HG03558 (cell line): Measurements from ENCODE around the gene ANO9.

ENCODE experiments used
- ATAC-seq: cut with Tn5 transposase; IDR thresholded peaks from one replicate; pipeline ENCODE4 v1.9.1; 2021; ENCODE audit warnings: moderate number of reproducible peaks; ENCODE audit not compliant: unreplicated experiment; ENCODE audit errors: extremely low read depth

ANO9 gene, protein sequence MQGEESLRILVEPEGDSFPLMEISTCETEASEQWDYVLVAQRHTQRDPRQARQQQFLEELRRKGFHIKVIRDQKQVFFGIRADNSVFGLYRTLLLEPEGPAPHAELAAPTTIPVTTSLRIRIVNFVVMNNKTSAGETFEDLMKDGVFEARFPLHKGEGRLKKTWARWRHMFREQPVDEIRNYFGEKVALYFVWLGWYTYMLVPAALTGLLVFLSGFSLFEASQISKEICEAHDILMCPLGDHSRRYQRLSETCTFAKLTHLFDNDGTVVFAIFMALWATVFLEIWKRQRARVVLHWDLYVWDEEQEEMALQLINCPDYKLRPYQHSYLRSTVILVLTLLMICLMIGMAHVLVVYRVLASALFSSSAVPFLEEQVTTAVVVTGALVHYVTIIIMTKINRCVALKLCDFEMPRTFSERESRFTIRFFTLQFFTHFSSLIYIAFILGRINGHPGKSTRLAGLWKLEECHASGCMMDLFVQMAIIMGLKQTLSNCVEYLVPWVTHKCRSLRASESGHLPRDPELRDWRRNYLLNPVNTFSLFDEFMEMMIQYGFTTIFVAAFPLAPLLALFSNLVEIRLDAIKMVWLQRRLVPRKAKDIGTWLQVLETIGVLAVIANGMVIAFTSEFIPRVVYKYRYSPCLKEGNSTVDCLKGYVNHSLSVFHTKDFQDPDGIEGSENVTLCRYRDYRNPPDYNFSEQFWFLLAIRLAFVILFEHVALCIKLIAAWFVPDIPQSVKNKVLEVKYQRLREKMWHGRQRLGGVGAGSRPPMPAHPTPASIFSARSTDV

DNA sequence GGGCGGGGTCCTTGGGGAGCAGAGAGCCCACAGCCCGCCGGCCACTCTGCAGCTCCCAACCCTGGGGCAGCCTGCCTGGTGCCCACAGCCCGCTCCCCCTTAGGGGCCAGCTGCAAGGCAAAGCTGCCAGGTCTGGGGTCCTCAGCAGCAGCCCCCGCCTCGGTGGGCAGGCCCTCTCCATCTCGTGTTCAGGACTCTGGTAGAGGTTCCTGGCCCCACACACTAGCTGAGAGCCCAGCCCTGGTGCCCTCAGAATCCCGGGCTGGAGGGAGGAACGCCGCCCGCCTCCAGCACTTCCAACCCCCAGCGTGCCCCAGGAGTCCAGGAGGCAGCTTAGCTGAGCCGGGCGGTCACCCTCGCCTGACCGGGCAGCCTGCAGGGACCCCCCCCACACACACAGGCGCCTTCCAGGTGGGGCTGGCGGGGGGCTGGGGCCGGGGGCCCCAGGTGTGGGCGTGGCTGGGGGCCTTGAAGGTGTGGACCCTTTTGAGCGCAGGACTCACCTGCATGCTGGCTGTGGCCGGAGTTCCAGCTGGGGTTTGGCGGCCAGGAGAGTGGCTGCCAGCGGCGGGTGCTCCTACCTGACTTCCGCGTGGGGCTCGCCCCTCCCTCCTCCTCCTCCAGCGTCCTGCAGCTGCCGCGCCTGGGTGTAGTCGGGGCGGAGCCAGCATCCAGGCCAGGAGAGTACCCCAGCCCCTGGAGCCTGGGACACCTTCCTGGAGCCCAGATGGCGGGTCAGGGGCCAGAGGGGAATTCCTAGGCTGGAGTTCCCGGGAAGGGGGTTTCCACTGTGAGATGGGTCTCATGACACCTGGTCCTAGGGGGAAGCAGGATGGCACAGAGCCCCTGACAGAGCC lies at the start of gene ANO9:
Gene ANO9 (minus strand): TSS at position 594 of the 857 bp plus-strand sequence. CDS start 85 bp downstream, at position 509.
- ATAC-seq = no peak

DNA sequence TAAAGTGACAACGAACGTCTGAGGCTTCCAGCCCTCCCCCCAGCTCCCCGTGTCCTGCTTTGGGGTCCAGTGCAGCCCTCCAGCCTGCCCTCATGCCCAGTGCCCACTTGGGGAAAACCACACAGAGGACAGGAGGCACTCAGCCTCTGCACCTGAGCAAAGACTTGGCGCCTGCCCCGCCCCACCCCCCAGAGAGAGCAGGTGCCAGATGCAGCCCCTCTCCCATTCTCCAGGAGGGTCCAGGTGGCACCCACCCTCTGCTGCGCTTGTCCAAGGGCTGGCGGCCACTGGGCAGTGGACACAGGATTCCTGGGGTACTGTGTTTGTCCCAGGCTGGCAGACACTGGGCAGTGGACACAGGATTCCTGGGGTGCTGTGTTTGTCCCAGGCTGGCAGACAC lies 49.5 kb upstream of the ANO9 start:
- no peak for ATAC-seq

DNA sequence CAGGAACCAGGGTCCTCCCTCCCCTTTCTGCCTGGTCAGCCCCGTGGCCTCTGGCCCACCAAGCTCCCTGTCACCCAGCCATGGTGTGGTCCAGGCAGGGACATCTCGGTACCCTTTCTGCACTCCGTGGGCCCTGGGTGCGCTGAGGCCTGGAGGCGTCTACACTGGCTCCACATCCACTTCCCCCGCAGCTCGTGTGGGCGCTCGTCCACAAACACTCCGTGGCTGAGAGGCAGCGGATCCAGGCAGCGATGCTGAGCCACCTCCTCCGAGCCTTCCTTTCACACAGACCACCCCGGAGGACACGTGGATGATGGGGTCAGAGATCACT lies 49.1 kb upstream of the ANO9 start:
- ATAC-seq = no peak

DNA sequence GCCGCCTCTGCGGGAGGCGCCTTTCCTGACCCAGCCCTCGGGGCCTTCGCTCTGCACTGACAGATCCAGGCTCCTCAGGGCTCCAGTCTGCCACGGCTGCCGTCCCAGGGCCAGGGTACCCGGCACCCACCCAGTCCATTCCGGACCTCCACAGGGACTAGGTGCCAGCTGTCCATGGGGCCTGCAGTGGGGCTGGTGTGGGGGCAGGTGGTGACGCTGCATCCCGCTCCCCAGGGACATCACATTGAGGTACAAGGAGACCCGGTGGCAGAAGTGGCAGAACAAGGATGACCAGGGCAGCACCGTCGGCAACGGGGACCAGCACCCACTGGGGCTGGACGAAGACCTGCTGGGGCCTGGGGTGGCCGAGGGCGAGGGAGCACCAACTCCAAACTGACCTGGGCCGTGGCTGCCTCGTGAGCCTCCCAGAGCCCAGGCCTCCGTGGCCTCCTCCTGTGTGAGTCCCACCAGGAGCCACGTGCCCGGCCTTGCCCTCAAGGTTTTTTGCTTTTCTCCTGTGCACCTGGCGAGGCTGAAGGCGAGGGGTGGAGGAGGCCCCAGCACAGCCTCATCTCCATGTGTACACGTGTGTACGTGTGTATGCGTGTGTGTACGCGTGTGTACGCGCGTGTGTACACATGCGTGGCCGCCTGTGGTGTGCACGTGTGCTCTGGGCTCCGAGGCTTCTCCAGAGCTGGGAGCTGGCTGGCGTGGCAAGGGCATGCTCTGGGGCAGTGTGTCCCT lies 48.5 kb upstream of the ANO9 start:
- no peak for ATAC-seq

DNA sequence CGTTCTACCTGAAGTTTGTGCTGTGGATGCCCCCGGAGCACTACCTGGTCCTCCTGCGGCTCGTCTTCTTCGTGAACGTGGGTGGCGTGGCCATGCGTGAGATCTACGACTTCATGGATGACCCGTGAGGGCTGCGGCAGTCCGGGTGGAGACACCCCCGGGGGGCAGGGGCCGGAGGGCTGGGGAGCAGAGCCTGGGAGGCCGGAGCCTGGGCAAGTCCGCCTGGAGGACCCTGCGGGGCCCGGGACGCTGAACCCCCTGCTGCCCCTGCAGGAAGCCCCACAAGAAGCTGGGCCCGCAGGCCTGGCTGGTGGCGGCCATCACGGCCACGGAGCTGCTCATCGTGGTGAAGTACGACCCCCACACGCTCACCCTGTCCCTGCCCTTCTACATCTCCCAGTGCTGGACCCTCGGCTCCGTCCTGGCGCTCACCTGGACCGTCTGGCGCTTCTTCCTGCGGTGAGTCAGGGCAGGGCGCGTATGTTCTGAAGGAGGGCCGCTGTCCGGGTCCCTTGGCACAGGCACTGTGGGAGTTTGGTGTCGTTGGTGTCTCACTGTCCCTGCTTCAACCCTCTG lies 47.9 kb upstream of the ANO9 start:
- ATAC-seq = no peak

DNA sequence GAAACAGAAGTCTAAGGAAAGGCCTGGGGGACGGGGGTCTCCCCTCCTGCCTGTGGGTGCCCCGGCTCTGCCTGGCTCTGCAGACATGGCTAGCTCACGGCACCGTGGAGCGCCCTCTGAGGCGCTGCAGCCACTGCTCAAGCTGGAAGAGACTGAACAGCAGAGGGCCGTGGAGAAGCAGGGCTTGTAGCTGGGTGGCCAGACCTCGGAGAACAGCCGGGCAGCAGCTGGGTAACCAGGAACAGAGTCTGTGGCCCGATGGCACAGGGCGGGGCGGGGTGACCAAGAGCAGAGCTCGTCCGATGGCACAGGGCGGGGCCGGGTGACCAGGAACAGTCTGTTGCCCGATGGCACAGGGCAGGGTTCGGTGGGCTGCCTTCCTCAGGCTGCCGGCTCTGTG lies 47.2 kb upstream of the ANO9 start:
- no peak for ATAC-seq

DNA sequence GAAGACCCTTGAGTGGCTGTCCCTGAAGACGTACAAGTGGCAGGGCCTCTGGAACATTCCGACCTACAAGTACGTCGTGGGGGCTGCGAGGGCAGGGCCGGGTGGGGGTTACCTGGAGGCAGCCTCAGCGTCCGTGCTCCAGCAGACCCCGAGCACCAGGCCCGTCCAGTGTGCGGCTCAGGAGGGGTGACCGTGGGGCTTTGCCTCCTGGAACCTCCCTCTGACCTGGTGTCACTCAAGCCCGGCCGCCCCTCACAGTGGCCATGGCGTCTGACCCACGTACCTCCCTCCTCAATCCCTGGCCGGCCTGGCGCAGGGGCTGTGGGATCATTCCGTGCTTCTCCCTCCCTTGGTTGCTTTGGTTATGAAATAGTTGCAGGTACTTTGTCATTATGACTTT lies 46.8 kb upstream of the ANO9 start:
- no peak for ATAC-seq

DNA sequence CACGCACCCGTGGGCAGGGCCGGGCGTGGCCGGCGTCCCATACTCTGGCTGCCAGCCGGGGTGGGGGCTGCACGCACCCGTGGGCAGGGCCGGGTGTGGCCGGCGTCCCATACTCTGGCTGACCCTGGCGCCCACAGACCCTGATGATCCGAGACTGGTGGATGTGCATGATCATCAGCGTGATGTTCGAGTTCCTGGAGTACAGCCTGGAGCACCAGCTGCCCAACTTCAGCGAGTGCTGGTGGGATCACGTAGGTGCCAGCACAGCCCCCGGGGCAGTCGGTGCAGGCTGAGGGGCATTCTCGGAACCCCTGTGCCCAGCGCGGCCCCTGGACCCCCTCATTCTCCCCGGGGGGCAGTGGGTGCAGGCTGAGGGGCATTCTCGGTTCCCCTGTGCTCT lies 46.3 kb upstream of the ANO9 start:
- ATAC-seq = no peak

DNA sequence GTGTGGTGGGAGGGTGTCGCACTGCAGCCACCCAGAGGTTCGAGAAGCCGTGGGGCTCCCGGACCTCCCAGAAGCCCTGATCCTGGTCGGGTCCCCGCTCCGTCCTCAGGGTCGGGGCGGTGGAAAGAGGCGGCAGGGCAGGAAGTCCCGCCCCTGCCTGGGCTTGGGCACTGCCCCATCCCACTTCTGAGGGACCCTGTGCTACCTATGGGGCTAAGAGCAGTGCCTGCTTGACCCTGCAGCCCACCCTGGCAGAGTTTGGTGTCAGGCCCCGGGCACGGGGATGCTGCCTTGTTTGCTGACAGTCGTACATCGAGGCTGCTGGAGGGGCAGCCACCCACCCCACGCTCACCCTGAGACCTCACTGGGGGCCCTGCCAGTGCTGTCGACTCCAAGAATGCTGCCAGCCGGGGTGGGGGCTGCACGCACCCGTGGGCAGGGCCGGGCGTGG lies 45.8 kb upstream of the ANO9 start:
- no peak for ATAC-seq

DNA sequence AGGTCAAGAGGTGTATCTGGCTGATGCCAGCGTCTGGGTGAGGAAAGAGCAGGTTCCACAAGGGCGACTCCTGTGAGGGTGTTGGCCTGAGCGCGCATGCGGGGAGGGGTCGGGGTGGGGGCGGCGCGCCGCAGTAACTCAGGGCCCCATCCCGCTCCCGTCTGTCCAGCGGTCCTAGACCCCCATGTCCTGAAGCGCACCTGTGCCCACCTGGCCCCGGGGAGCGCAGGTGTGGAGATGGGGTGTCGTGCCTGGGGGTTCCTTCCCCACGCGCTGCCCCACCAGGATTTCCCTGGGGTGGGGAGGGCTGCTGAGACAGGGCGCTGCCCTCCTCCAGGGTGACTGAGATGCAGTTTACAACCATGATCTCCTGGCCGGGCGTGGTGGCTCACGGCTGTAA lies 44.4 kb upstream of the ANO9 start:
- ATAC-seq = no peak

DNA sequence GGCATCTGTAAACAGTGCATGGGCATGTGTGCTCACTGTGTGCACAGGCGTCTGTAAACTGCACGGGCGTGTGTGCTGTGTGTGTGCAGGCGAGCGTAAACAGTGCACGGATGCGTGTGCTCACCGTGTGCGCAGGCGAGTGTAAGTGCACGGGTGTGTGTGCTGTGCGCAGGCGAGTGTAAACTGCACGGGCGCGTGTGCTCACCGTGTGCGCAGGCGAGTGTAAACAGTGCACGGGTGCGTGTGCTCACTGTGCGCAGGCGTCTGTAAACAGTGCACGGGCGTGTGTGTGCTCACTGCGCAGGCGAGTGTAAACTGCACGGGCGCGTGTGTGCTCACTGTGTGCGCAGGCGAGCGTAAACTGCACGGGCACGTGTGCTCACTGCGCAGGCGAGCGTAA lies 42.8 kb upstream of the ANO9 start:
- ATAC-seq = no peak

DNA sequence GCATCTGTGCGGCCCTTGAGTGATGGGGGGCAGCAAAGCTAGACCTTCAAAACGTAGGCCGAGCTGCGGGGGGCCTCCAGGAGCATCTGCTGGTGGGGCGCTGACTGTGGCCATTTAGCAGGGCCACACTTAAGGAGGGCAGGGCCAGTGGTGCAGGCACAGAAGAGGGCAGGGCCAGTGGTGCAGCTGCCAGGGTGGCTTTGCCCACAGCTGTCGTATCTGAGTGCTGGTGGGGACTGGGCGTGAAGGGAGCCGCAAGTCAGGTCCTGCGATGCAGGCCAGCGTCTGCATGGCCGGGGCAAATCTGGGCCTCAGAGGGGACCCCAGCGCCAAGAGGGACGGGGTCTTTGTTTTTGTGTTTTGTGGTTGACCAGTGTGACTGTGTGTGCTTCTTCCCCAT lies 37.5 kb upstream of the ANO9 start:
- no peak for ATAC-seq

DNA sequence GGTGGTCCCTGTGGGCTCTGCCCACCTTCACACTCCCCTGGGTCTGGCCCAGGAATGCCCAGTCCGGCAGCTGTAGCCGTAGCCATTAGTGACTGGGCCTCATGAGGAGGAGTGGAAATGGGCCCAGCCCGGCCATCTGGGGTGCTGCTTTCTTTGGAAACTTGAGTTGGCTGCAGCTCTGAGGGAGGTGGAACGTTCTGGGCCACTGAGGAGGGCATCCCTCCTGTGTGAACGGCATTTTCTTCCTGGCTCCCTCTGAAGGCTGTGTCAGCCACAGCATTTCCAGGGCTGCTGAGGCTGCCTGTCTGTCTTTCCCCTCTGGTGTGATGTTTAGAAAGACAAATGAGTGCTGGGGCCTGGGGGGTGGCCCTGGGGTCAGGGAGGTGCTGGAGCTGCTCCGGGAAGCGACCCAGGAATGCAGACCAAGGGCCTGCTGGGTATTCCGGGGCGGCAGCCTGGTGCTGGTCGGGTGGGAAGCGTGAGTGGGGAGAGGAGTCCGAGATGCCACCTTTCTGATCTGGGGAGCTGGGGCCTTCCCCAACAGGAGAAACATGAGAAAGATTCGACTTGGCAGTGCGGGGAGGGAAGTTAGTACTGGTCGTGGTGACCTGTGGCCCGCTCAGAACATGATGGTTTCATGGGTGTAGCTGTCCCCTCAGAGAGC lies 35.4 kb upstream of the ANO9 start:
- ATAC-seq = no peak

DNA sequence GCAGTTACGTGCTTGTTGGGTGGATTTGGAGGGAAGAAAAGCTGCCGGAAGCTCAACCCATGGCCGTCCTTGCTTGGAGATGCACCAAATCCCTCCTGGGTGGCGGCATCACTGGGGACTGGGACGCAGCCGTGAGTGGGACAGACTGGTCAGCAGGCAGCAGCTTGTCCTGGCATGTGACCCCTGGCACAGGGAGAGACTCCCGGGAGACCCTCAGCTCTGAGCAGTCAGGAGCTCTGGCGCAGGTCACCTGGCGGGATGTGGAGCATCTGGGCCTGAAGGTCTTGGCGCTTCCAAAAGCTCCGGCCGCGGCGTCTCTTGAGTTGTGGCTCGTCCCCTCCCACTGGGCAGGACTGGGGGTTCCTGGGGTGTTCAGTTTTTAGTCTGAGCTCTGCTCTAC lies 34.6 kb upstream of the ANO9 start:
- no peak for ATAC-seq

DNA sequence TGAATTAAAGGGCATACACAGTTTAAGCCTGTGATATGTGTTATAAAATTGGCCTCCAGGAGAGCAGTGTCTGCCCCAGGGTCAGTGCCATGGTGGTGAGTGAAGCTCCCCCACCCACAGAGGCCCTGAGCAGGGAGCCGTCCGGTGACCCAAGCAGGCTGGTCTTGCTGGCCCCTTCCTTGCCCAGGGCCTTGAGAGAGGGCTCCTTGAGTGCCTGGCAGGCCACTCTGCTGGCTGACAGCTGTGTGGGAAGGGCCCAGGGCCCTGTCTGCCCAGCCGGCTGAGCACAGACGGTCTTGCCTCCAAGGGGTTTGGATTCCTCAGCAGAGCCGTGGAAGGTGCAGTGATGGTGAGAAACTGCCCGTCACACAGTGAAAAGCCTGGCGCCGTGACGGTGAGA lies 34.1 kb upstream of the ANO9 start:
- ATAC-seq = no peak

DNA sequence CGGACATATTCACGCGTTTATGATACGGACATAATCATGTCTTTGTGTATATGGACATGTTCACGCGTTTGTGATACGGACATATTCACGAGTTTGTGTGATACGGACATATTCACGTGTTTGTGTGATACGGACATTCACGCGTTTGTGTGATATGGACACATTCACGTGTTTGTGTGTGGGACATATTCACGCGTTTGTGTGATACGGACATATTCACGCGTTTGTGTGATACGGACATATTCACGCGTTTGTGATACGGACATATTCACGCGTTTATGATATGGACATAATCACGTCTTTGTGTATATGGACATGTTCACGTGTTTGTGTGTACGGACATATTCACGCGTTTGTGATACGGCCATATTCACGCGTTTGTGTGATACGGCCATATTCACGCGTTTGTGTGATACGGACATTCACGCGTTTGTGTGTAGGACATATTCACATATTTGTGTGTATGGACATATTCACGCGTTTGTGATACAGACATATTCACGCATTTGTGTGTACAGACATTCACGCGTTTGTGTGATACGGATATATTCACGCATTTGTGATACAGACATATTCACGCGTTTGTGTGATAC lies 33.2 kb upstream of the ANO9 start:
- no peak for ATAC-seq

DNA sequence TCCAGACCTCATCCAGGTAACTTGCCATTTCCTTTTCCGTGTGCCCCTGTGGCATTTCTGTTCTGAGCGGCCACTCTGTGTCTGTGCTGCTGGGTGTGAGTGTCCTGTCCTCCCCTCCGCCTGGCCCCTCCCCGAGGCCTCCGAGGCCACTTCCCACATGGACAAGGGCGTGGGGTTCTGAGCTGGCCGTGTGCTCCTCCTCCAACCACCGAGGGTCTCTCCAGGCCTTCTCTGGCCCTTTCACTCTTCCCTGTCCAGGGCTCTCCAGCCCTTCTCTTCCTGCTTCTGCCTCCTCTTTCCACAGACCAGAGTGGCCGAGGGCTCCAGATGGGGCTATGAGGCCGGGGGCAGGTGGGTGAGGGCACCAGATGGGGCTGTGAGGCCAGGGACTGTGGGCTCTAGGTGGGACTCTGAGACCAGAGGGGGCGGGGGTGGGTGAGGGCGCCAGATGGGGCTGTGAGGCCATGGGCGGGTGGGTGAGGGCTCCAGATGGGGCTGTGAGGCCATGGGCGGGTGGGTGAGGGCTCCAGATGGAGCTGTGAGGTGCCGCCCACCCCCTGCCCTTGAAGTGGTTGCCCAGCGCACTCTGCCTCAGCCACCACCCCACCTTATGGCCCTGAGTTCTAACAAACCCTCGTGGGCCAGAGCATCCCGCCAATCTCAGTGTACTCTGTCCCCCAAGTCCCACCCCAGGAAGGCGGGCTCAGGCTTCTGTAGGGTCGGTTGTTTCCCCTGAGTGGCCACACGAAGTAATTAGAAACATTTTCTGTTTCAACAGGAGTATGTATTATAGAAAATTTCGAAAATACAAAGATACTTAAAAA lies 32.4 kb upstream of the ANO9 start:
- no peak for ATAC-seq

DNA sequence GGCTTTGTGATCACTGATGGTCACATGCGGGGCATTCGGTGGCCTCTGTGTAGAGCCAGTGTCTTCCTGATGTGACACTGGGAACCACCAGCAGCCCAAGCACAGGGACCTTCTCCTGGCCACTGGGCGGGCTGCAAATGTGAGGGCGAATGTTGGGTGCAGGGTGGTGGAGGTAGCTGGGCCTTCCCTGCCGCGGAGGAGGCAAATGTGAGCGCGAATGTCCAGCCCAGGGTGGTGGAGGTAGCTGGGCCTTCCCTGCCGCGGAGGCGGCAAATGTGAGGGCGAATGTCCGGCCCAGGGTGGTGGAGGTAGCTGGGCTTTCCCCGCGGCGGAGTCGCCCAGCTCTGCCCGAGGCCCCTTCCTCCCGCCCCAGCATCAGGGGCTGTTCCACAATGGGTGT lies 31.6 kb upstream of the ANO9 start:
- no peak for ATAC-seq
